Measurements from ENCODE around the gene SLC6A6. TPM values are rescaled to one million over a fixed set of nuclear protein-coding genes. Genes with fewer than 3 reads are reported as not detected.

SLC6A6 gene
- total RNA-seq, 4 donors from 2014 or later: 35.7 to 75.2 (median 56.4) TPM

- ATAC-seq (ENCODE audit: low FRiP score) (no peak), DNase-seq (ENCODE audit: low spot score) (no peak)
- no peak for TF ChIP-seq CTCF (IDR thresholded peaks at IDR 0.05)
Measured at GRCh38 chr3:14478956-14479550, 76.6 kb downstream of the SLC6A6 start.

- ATAC-seq (ENCODE audit: low FRiP score): no peak
- TF ChIP-seq CTCF (IDR thresholded peaks at IDR 0.05): no peak
Measured at GRCh38 chr3:14479591-14479990, 77.2 kb downstream of the SLC6A6 start.

GRCh38 chr3:14480207-14481017 is 78.0 kb downstream of the SLC6A6 start:
- ATAC-seq (ENCODE audit: low FRiP score) (peak; percentile 56), DNase-seq (ENCODE audit: low spot score) (no peak)
- TF ChIP-seq CTCF (IDR thresholded peaks at IDR 0.05): no peak

More at GRCh38 chr3:14479591-14479990, 77.2 kb downstream of the SLC6A6 start:
- no peak for DNase-seq (ENCODE audit: low spot score)

GRCh38 chr3:14481018-14481645 is 78.7 kb downstream of the SLC6A6 start:
- DNase-seq (ENCODE audit: low spot score) (no peak), ATAC-seq (ENCODE audit: low FRiP score) (no peak)
- TF ChIP-seq CTCF (IDR thresholded peaks at IDR 0.05): no peak

GRCh38 chr3:14481646-14482036 is 79.2 kb downstream of the SLC6A6 start:
- ATAC-seq (ENCODE audit: low FRiP score): no peak
- DNase-seq (ENCODE audit: low spot score): no peak
- TF ChIP-seq CTCF (IDR thresholded peaks at IDR 0.05): no peak

- peak; percentile 60 for ATAC-seq (ENCODE audit: low FRiP score)
- no peak for TF ChIP-seq CTCF (IDR thresholded peaks at IDR 0.05)
- no peak for DNase-seq (ENCODE audit: low spot score)
Measured at GRCh38 chr3:14482271-14482721, 79.9 kb downstream of the SLC6A6 start.

Data from omental fat pad (tissue), 4 donors.